Karpas-422 (cell line): ENCODE results near the gene CNTNAP2. TPM values are rescaled to one million over a fixed set of nuclear protein-coding genes. Genes with fewer than 3 reads are reported as not detected.

Experiments
- DNase-seq: peaks from one replicate; pipeline ENCODE4 v3.0.0-alpha.2; 2015
- H2AFZ ChIP-seq: fragments of 200-600 bp; sonication (generic); 2 replicates; pipeline ENCODE4 v1.6.1; 2014; ENCODE audit warnings: antibody characterized with exemption, low read length, mixed read lengths
- H3K27ac ChIP-seq: fragments of 200-600 bp; sonication (generic); 2 replicates; pipeline ENCODE4 v1.5.1; 2014; ENCODE audit warnings: mild to moderate bottlenecking, low read length, moderate library complexity
- H3K27me3 ChIP-seq: fragments of 200-600 bp; sonication (generic); 2 replicates; pipeline ENCODE4 v1.6.1; 2014; ENCODE audit warnings: low read length, mixed read lengths
- H3K36me3 ChIP-seq: fragments of 200-600 bp; sonication (generic); 2 replicates; pipeline ENCODE4 v1.6.1; 2014; ENCODE audit warnings: low read length, mixed read lengths; ENCODE audit not compliant: insufficient read depth
- H3K4me1 ChIP-seq: fragments of 200-600 bp; sonication (generic); 2 replicates; pipeline ENCODE4 v1.6.1; 2014; ENCODE audit warnings: mild to moderate bottlenecking, low read length, mixed read lengths
- H3K4me2 ChIP-seq: fragments of 200-600 bp; sonication (generic); 2 replicates; pipeline ENCODE4 v1.6.1; 2014; ENCODE audit warnings: low read length, low read depth, mild to moderate bottlenecking; ENCODE audit not compliant: poor library complexity, severe bottlenecking
- H3K4me3 ChIP-seq: fragments of 200-600 bp; sonication (generic); 2 replicates; pipeline ENCODE4 v1.5.1; 2014; ENCODE audit warnings: mild to moderate bottlenecking, antibody characterized with exemption, low read length, mixed read lengths
- H3K79me2 ChIP-seq: fragments of 200-600 bp; sonication (generic); 2 replicates; pipeline ENCODE4 v1.6.1; 2014; ENCODE audit warnings: mild to moderate bottlenecking, low read length, mixed read lengths
- H3K9ac ChIP-seq: fragments of 200-600 bp; sonication (generic); 2 replicates; pipeline ENCODE4 v1.6.0; 2014; ENCODE audit warnings: low read length
- H3K9me2 ChIP-seq: fragments of 200-600 bp; sonication (generic), shearing (Covaris generic); replicated peaks from 2 replicates; pipeline ENCODE4 v1.6.0; 2014; ENCODE audit warnings: mild to moderate bottlenecking, low read length, moderate library complexity; ENCODE audit not compliant: insufficient read depth
- H3K9me3 ChIP-seq: fragments of 300-700, 200-600 bp; sonication (generic); 2 replicates; pipeline ENCODE4 v1.6.1; 2014; ENCODE audit warnings: low read length, mixed read lengths
- H4K20me1 ChIP-seq: fragments of 200-600 bp; sonication (generic); 2 replicates; pipeline ENCODE4 v1.6.1; 2014; ENCODE audit warnings: mild to moderate bottlenecking, antibody characterized with exemption, low read length, low read depth; ENCODE audit not compliant: insufficient read depth
- total RNA-seq: library from RNA; depleted of rRNA; stranded (reverse); fragments of >200 nt; shearing (Covaris generic); gene quantifications from 2 replicates; pipeline ENCODE4 v1.2.3, GENCODE V29; 2014; ENCODE audit warnings: low replicate concordance

The CNTNAP2 gene
- total RNA-seq, 1 experiment from 2014 or later, result not detected

- Histone ChIP-seq H3K4me1 (no peaks in the 10 kb centered on the region), H3K36me3 (no peaks in the 10 kb centered on the region), H4K20me1 (no peaks in the 10 kb centered on the region), H3K4me3 (no peak overlapping the region), H2AFZ (no peak overlapping the region), H3K79me2 (no peaks in the 10 kb centered on the region), H3K27ac (no peak overlapping the region), H3K27me3 (no peaks in the 10 kb centered on the region), H3K9ac (no peak overlapping the region), H3K4me2 (no peak overlapping the region), H3K9me3 (no peaks in the 10 kb centered on the region), H3K9me2 (no peaks in the 10 kb centered on the region)
- no peak for DNase-seq
These were observed 2221.6 kb downstream of the CNTNAP2 start for GRCh38 chr7:148337995-148338747.

- Histone ChIP-seq H3K4me3 (no peak overlapping the region), H2AFZ (no peak overlapping the region), H3K9me3 (no peaks in the 10 kb centered on the region), H3K79me2 (no peaks in the 10 kb centered on the region), H3K27me3 (no peaks in the 10 kb centered on the region), H3K9ac (no peak overlapping the region), H3K4me1 (no peaks in the 10 kb centered on the region), H3K36me3 (no peaks in the 10 kb centered on the region), H3K4me2 (no peak overlapping the region), H3K9me2 (no peaks in the 10 kb centered on the region), H4K20me1 (no peaks in the 10 kb centered on the region), H3K27ac (no peak overlapping the region)
- DNase-seq, result no peak
These were observed 2224.1 kb downstream of the CNTNAP2 start for GRCh38 chr7:148340438-148341280.

GRCh38 chr7:148344406-148344805 is 2227.8 kb downstream of the CNTNAP2 start:
- no peaks in the 10 kb centered on the region for H3K36me3 ChIP-seq
- no peaks in the 10 kb centered on the region for H4K20me1 ChIP-seq
- no peak overlapping the region for H3K27ac ChIP-seq
- no peak overlapping the region for H3K4me3 ChIP-seq
- no peak overlapping the region for H2AFZ ChIP-seq
- DNase-seq, result no peak
- H3K9me2 ChIP-seq, result no peaks in the 10 kb centered on the region
- no peaks in the 10 kb centered on the region for H3K9me3 ChIP-seq
- no peak overlapping the region for H3K4me2 ChIP-seq
- H3K27me3 ChIP-seq, result no peaks in the 10 kb centered on the region
- H3K79me2 ChIP-seq, result no peaks in the 10 kb centered on the region
- no peaks in the 10 kb centered on the region for H3K4me1 ChIP-seq
- no peak overlapping the region for H3K9ac ChIP-seq

- no peaks in the 10 kb centered on the region for H3K36me3 ChIP-seq
- H3K4me3 ChIP-seq, result no peak overlapping the region
- H2AFZ ChIP-seq, result no peak overlapping the region
- H4K20me1 ChIP-seq, result no peaks in the 10 kb centered on the region
- no peaks in the 10 kb centered on the region for H3K9me3 ChIP-seq
- no peak overlapping the region for H3K9ac ChIP-seq
- no peaks in the 10 kb centered on the region for H3K27me3 ChIP-seq
- no peak overlapping the region for H3K27ac ChIP-seq
- no peaks in the 10 kb centered on the region for H3K4me1 ChIP-seq
- H3K4me2 ChIP-seq, result no peak overlapping the region
- H3K79me2 ChIP-seq, result no peaks in the 10 kb centered on the region
- no peaks in the 10 kb centered on the region for H3K9me2 ChIP-seq
- DNase-seq, result no peak
These were observed 2231.4 kb downstream of the CNTNAP2 start for GRCh38 chr7:148347981-148348380.

- Histone ChIP-seq H2AFZ (no peak overlapping the region), H3K4me2 (no peak overlapping the region), H3K9ac (no peak overlapping the region), H3K27ac (no peak overlapping the region), H3K36me3 (no peaks in the 10 kb centered on the region), H3K79me2 (no peaks in the 10 kb centered on the region), H3K4me1 (no peaks in the 10 kb centered on the region), H3K9me3 (no peaks in the 10 kb centered on the region), H4K20me1 (no peaks in the 10 kb centered on the region), H3K9me2 (no peaks in the 10 kb centered on the region), H3K27me3 (no peaks in the 10 kb centered on the region), H3K4me3 (no peak overlapping the region)
- DNase-seq, result no peak
These were observed 2231.9 kb downstream of the CNTNAP2 start for GRCh38 chr7:148348466-148348865.

- no peaks in the 10 kb centered on the region for H3K79me2 ChIP-seq
- H3K27me3 ChIP-seq, result no peaks in the 10 kb centered on the region
- H3K4me2 ChIP-seq, result no peak overlapping the region
- no peaks in the 10 kb centered on the region for H4K20me1 ChIP-seq
- H3K27ac ChIP-seq, result no peak overlapping the region
- no peaks in the 10 kb centered on the region for H3K36me3 ChIP-seq
- no peak overlapping the region for H2AFZ ChIP-seq
- no peak overlapping the region for H3K4me3 ChIP-seq
- no peaks in the 10 kb centered on the region for H3K9me3 ChIP-seq
- H3K9me2 ChIP-seq, result no peaks in the 10 kb centered on the region
- H3K9ac ChIP-seq, result no peak overlapping the region
- H3K4me1 ChIP-seq, result no peaks in the 10 kb centered on the region
- no peak for DNase-seq
These were observed 2239.7 kb downstream of the CNTNAP2 start for GRCh38 chr7:148356303-148356702.

GRCh38 chr7:148362541-148362940 is 2245.9 kb downstream of the CNTNAP2 start:
- Histone ChIP-seq H3K9ac (no peak overlapping the region), H4K20me1 (no peaks in the 10 kb centered on the region), H3K79me2 (no peaks in the 10 kb centered on the region), H3K4me1 (no peaks in the 10 kb centered on the region), H3K9me2 (no peaks in the 10 kb centered on the region), H3K9me3 (no peaks in the 10 kb centered on the region), H3K4me2 (no peak overlapping the region), H3K27ac (no peak overlapping the region), H3K27me3 (no peaks in the 10 kb centered on the region), H2AFZ (no peak overlapping the region), H3K36me3 (no peaks in the 10 kb centered on the region), H3K4me3 (no peak overlapping the region)
- no peak for DNase-seq

- Histone ChIP-seq H3K79me2 (no peaks in the 10 kb centered on the region), H3K36me3 (no peaks in the 10 kb centered on the region), H3K4me3 (no peak overlapping the region), H3K27ac (no peak overlapping the region), H4K20me1 (no peaks in the 10 kb centered on the region), H3K9ac (no peak overlapping the region), H3K4me2 (no peak overlapping the region), H3K9me2 (no peaks in the 10 kb centered on the region), H3K4me1 (no peaks in the 10 kb centered on the region), H3K9me3 (no peaks in the 10 kb centered on the region), H2AFZ (no peak overlapping the region), H3K27me3 (no peaks in the 10 kb centered on the region)
- DNase-seq, result no peak
These were observed 2251.3 kb downstream of the CNTNAP2 start for GRCh38 chr7:148367731-148368475.
